Astrocyte (in vitro differentiated cells and primary cell): ENCODE data around the gene AGL. TPM values are rescaled to one million over a fixed set of nuclear protein-coding genes. Genes with fewer than 3 reads are reported as not detected.
"Not testable (repeated sequence)": the region's sequence is repeated elsewhere in the genome, so short reads cannot be mapped to it uniquely, and the experiment has no call there.

Experiments
- DNase-seq: peaks from one replicate; pipeline ENCODE4 v3.0.0-alpha.2; 2010; ENCODE audit warnings: low read depth
- FAIRE-seq: peaks from 2 replicates; lab custom pipeline; 2011; peaks lifted over from hg19 to GRCh38; lab: Jason Lieb, UNC
- H2AFZ ChIP-seq: 2 replicates; pipeline ENCODE4 v1.6.0; 2012; ENCODE audit warnings: low read depth, low read length, inconsistent platforms
- H3K27ac ChIP-seq: 2 replicates; pipeline ENCODE4 v1.5.1; 2011; ENCODE audit warnings: low read depth, low read length, inconsistent platforms
- H3K27me3 ChIP-seq: 2 replicates; pipeline ENCODE4 v1.6.0; 2011; ENCODE audit warnings: low read length, inconsistent platforms; ENCODE audit not compliant: insufficient read depth
- H3K36me3 ChIP-seq: 2 replicates; pipeline ENCODE4 v1.5.1; 2011; ENCODE audit warnings: low read length, inconsistent platforms; ENCODE audit not compliant: insufficient read depth
- H3K4me1 ChIP-seq: 2 replicates; pipeline ENCODE4 v1.5.1; 2011; ENCODE audit warnings: low read length, inconsistent platforms; ENCODE audit not compliant: insufficient read depth
- H3K4me2 ChIP-seq: 2 replicates; pipeline ENCODE4 v1.6.0; 2012; ENCODE audit warnings: low read length, inconsistent platforms
- H3K4me3 ChIP-seq: 2 replicates; pipeline ENCODE4 v1.5.1; 2011; ENCODE audit warnings: low read depth, mild to moderate bottlenecking, low read length, inconsistent platforms; ENCODE audit not compliant: insufficient read depth
- H3K79me2 ChIP-seq: 2 replicates; pipeline ENCODE4 v1.6.0; 2012; ENCODE audit warnings: mild to moderate bottlenecking, low read length, inconsistent platforms; ENCODE audit not compliant: insufficient read depth
- H3K9ac ChIP-seq: 2 replicates; pipeline ENCODE4 v1.6.0; 2012; ENCODE audit warnings: mild to moderate bottlenecking, low read length, inconsistent platforms
- H3K9me3 ChIP-seq: 2 replicates; pipeline ENCODE4 v1.5.1; 2012; ENCODE audit warnings: low read depth, mild to moderate bottlenecking, low read length, inconsistent platforms; ENCODE audit not compliant: insufficient read depth
- H4K20me1 ChIP-seq: 2 replicates; pipeline ENCODE4 v1.6.0; 2012; ENCODE audit warnings: low read length, inconsistent platforms; ENCODE audit not compliant: insufficient read depth
- H3K27ac Mint-ChIP-seq: one replicate; pipeline ENCODE4 v1.8.0; 2021; ENCODE audit warnings: mild to moderate bottlenecking, mixed read lengths; ENCODE audit not compliant: unreplicated experiment
- H3K27me3 Mint-ChIP-seq: one replicate; pipeline ENCODE4 v1.8.0; 2021; ENCODE audit warnings: low read depth, mixed read lengths; ENCODE audit not compliant: unreplicated experiment
- H3K36me3 Mint-ChIP-seq: one replicate; pipeline ENCODE4 v1.8.0; 2021; ENCODE audit warnings: low read depth, mixed read lengths; ENCODE audit not compliant: unreplicated experiment
- H3K4me1 Mint-ChIP-seq: one replicate; pipeline ENCODE4 v1.8.0; 2021; ENCODE audit warnings: low read depth, mixed read lengths; ENCODE audit not compliant: unreplicated experiment
- H3K4me3 Mint-ChIP-seq: one replicate; pipeline ENCODE4 v1.8.0; 2021; ENCODE audit warnings: mild to moderate bottlenecking, moderate library complexity, mixed read lengths; ENCODE audit not compliant: unreplicated experiment
- H3K9me3 Mint-ChIP-seq: one replicate; pipeline ENCODE4 v1.8.0; 2021; ENCODE audit warnings: mild to moderate bottlenecking, mixed read lengths; ENCODE audit not compliant: unreplicated experiment
- CTCF ChIP-seq: IDR thresholded peaks from 2 replicates; pipeline ENCODE4 v1.5.1; 2011; ENCODE audit warnings: low read depth, mild to moderate bottlenecking, inconsistent platforms, low read length, moderate library complexity; ENCODE audit not compliant: insufficient read depth
- EZH2 ChIP-seq: IDR thresholded peaks from 2 replicates; pipeline ENCODE4 v1.6.1; 2012; ENCODE audit warnings: mild to moderate bottlenecking, low read length, inconsistent platforms; ENCODE audit not compliant: insufficient read depth
- total RNA-seq: library from RNA; stranded (reverse); gene quantifications from 2 replicates; pipeline ENCODE4 v1.2.1, GENCODE V29; 2021

Gene AGL
- total RNA-seq, 1 donor from 2014 or later: 11.7 TPM

- DNase-seq: peak; percentile 63
- Mint-ChIP-seq H3K4me3 (peak within 1 kb of the TSS; percentile 100), H3K36me3 (no peaks in the 10 kb centered on the region), H3K9me3 (no peaks in the 10 kb centered on the region), H3K27me3 (no peaks in the 10 kb centered on the region), H3K4me1 (peaks cover 2% of the 10 kb centered on the region), H3K27ac (peak within 1 kb of the TSS; percentile 96)
- H3K79me2 ChIP-seq: peaks cover 37% of the 10 kb centered on the region
- H3K9me3 ChIP-seq: no peaks in the 10 kb centered on the region
- peak within 1 kb of the TSS; percentile 94 for H3K4me2 ChIP-seq
- peak within 1 kb of the TSS; percentile 86 for H3K4me3 ChIP-seq
- no peaks in the 10 kb centered on the region for H3K36me3 ChIP-seq
- H3K9ac ChIP-seq: peak within 1 kb of the TSS; percentile 87
- no peak for FAIRE-seq
- peak within 1 kb of the TSS; percentile 60 for H3K27ac ChIP-seq
- no peaks in the 10 kb centered on the region for H4K20me1 ChIP-seq
- H3K27me3 ChIP-seq: no peaks in the 10 kb centered on the region
- no peaks in the 10 kb centered on the region for H3K4me1 ChIP-seq
- TF ChIP-seq EZH2 (no peak), CTCF (no peak)
- peak within 1 kb of the TSS; percentile 99 for H2AFZ ChIP-seq
These were observed 119.8 kb downstream of the AGL start, which contains the start of gene SLC35A3 for GRCh38 chr1:99969729-99970621. SLC35A3 (plus strand) TSS chr1:99969996; CDS start chr1:99993555, 23,559 bp downstream.

- Histone ChIP-seq H2AFZ (peak overlapping the region; percentile 99), H3K4me1 (no peaks in the 10 kb centered on the region), H3K9ac (peak overlapping the region; percentile 87), H3K27me3 (no peaks in the 10 kb centered on the region), H3K36me3 (peaks cover 4% of the 10 kb centered on the region), H4K20me1 (no peaks in the 10 kb centered on the region), H3K79me2 (peaks cover 40% of the 10 kb centered on the region), H3K9me3 (no peaks in the 10 kb centered on the region), H3K4me3 (peak overlapping the region; percentile 86), H3K27ac (peak overlapping the region; percentile 60), H3K4me2 (peak overlapping the region; percentile 94)
- H3K9me3 Mint-ChIP-seq: no peaks in the 10 kb centered on the region
- no peak for TF ChIP-seq CTCF
- no peak for TF ChIP-seq EZH2
- no peak overlapping the region for H3K27ac Mint-ChIP-seq
- no peaks in the 10 kb centered on the region for H3K36me3 Mint-ChIP-seq
- DNase-seq (no peak), FAIRE-seq (no peak)
- H3K4me3 Mint-ChIP-seq: peak overlapping the region; percentile 100
- no peaks in the 10 kb centered on the region for H3K27me3 Mint-ChIP-seq
- H3K4me1 Mint-ChIP-seq: peaks cover 2% of the 10 kb centered on the region
These were observed 120.6 kb downstream of the AGL start for GRCh38 chr1:99970713-99971255.

GRCh38 chr1:99972066-99972465 lies 121.9 kb downstream of the AGL start:
- not testable (repeated sequence) for H3K27me3 Mint-ChIP-seq, H4K20me1 ChIP-seq, H2AFZ ChIP-seq, H3K4me2 ChIP-seq, H3K9me3 ChIP-seq, H3K36me3 Mint-ChIP-seq, H3K4me1 Mint-ChIP-seq, H3K27ac Mint-ChIP-seq, H3K4me3 ChIP-seq, H3K27me3 ChIP-seq, H3K4me1 ChIP-seq, H3K9ac ChIP-seq, DNase-seq, FAIRE-seq, H3K27ac ChIP-seq, H3K9me3 Mint-ChIP-seq
- H3K79me2 ChIP-seq: peaks cover 45% of the 10 kb centered on the region
- H3K4me3 Mint-ChIP-seq: peak overlapping the region; percentile 54
- H3K36me3 ChIP-seq: peaks cover 10% of the 10 kb centered on the region

Other genes starting within 250 kb of the AGL start
- gene PALMD, start 204.2 kb upstream of the AGL start, total RNA-seq: 0.41 and 0.58 TPM in 2 replicates
- gene FRRS1, start 83.7 kb upstream of the AGL start, total RNA-seq: 4.5 and 4.8 TPM in 2 replicates
- 16.6 and 20.5 TPM in 2 replicates for gene SLC35A3, start 119.6 kb downstream of the AGL start, total RNA-seq